IPS DF 6.9 (cell line): ENCODE data around the gene SPATA31C2.
"Not testable (repeated sequence)": the region's sequence is repeated elsewhere in the genome, so short reads cannot be mapped to it uniquely, and the experiment has no call there.

Experiments used
- DNase-seq: peaks from one replicate; pipeline ENCODE4 v3.0.0-alpha.2; 2013; ENCODE audit warnings: low read depth, low spot score
- H3K27ac ChIP-seq: one replicate; pipeline ENCODE4 v1.5.1; 2013; ENCODE audit warnings: low read length, control low read depth
- H3K27me3 ChIP-seq: 2 replicates; pipeline ENCODE4 v1.6.1; 2013; ENCODE audit warnings: mild to moderate bottlenecking, low read length; ENCODE audit not compliant: control insufficient read depth, insufficient read depth
- H3K36me3 ChIP-seq: 2 replicates; pipeline ENCODE4 v1.6.1; 2013; ENCODE audit warnings: low read length; ENCODE audit not compliant: control insufficient read depth, insufficient read depth
- H3K4me1 ChIP-seq: 2 replicates; pipeline ENCODE4 v1.6.1; 2013; ENCODE audit warnings: low read length; ENCODE audit not compliant: control insufficient read depth, insufficient read depth
- H3K4me3 ChIP-seq: 2 replicates; pipeline ENCODE4 v1.5.1; 2013; ENCODE audit warnings: mild to moderate bottlenecking, low read length
- H3K9me3 ChIP-seq: 2 replicates; pipeline ENCODE4 v1.6.1; 2013; ENCODE audit warnings: low read length, inconsistent platforms; ENCODE audit not compliant: control insufficient read depth, insufficient read depth
- WGBS: extraction: QIAGEN DNeasy Blood & Tissue Kit; methylation state at CpG from one replicate; pipeline ENCODE4 v1.1.7; 2013; ENCODE audit warnings: mixed read lengths, missing lambda C conversion rate; ENCODE audit not compliant: insufficient read length, insufficient coverage; 5-methylcytosine and 5-hydroxymethylcytosine counted together

SPATA31C2 gene

GRCh38 chr9:88174324-88174723 lies 36.0 kb upstream of the SPATA31C2 start:
- Histone ChIP-seq H3K4me1 (no peaks in the 10 kb centered on the region), H3K9me3 (no peaks in the 10 kb centered on the region), H3K27ac (no peak overlapping the region), H3K4me3 (no peak overlapping the region), H3K27me3 (no peaks in the 10 kb centered on the region), H3K36me3 (no peaks in the 10 kb centered on the region)
- no CpG with 5 or more reads among the region's 4 CpGs for WGBS
- no peak for DNase-seq

GRCh38 chr9:88173378-88173999 lies 35.2 kb upstream of the SPATA31C2 start:
- Histone ChIP-seq H3K36me3 (no peaks in the 10 kb centered on the region), H3K9me3 (no peaks in the 10 kb centered on the region), H3K27me3 (no peaks in the 10 kb centered on the region), H3K4me1 (no peaks in the 10 kb centered on the region), H3K4me3 (no peak overlapping the region), H3K27ac (no peak overlapping the region)
- no CpG with 5 or more reads among the region's 10 CpGs for WGBS
- DNase-seq: peak; percentile 16

DNA sequence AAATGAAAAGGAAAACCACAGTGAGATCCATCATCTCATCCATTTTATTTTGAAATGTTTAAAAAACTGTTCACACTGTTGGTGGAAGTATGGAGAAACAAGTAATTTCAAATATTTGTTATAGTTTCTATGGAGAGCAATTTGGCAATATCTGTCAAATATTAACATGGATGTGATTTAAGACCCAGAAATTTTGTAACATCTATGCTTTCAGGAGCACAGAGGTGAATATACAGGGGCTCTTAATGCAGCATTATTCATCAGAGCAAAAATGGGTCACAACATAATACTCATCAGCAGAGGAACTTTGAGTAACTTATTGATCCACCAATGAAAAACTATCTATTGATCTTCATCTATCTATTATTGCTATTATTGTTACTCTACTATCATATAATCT lies 31.4 kb upstream of the SPATA31C2 start:
- H3K36me3 ChIP-seq: no peaks in the 10 kb centered on the region
- DNase-seq: no peak

DNA sequence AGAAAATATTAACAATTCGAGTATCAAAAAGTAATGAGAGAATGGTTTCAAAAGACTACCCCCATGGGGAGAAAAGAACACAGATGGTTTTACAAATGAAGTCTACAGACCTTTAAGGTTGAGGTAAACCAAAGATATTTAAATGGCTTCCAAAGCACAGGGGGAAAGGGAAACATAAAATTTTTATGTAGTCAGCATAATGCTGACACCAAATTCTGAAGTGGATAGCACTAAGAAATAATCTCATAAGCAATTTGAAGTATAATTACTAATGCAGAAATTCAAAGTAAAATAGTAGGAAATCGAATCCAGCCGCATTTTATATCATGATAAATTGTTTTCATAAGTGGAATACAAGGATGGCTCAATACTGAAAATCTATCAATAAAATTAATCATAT lies 30.3 kb upstream of the SPATA31C2 start:
- Histone ChIP-seq H3K9me3 (no peaks in the 10 kb centered on the region), H3K27me3 (no peaks in the 10 kb centered on the region), H3K4me1 (no peaks in the 10 kb centered on the region), H3K27ac (no peak overlapping the region), H3K36me3 (no peaks in the 10 kb centered on the region), H3K4me3 (no peak overlapping the region)
- WGBS: no CpG with 5 or more reads among the region's 3 CpGs
- no peak for DNase-seq

More for the DNA sequence above, 31.4 kb upstream of the SPATA31C2 start:
- Histone ChIP-seq H3K9me3 (no peaks in the 10 kb centered on the region), H3K4me3 (no peak overlapping the region), H3K4me1 (no peaks in the 10 kb centered on the region), H3K27me3 (no peaks in the 10 kb centered on the region), H3K27ac (no peak overlapping the region)

DNA sequence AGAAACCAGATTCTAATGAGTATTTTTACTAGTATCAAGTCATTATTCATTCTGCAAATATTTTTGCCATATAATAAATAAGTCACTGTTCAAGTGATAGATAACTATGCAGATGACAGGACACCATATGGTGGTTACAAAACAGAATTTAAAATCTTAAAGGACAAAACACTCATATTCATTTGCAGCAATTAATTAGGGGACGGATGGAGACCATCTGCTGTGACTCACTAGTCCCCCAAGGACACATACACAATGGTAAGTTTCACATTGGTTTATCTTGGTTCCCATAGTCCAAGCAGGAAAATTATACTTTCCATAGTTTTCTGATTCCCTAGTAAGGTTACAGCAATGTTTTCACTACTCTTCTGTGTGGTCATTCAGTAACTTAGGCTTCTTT lies 28.4 kb upstream of the SPATA31C2 start:
- Histone ChIP-seq H3K9me3 (no peaks in the 10 kb centered on the region), H3K4me1 (no peaks in the 10 kb centered on the region), H3K36me3 (no peaks in the 10 kb centered on the region), H3K4me3 (no peak overlapping the region), H3K27me3 (no peaks in the 10 kb centered on the region), H3K27ac (no peak overlapping the region)
- no peak for DNase-seq
- WGBS: no CpG with 5 or more reads among the region's 1 CpG

- H3K4me1 ChIP-seq: no peaks in the 10 kb centered on the region
- no CpG with 5 or more reads among the region's 3 CpGs for WGBS
- no peak overlapping the region for H3K4me3 ChIP-seq
- H3K27me3 ChIP-seq: no peaks in the 10 kb centered on the region
- H3K36me3 ChIP-seq: no peaks in the 10 kb centered on the region
- no peak overlapping the region for H3K27ac ChIP-seq
- DNase-seq: no peak
- no peaks in the 10 kb centered on the region for H3K9me3 ChIP-seq
Observed at GRCh38 chr9:88164850-88165249, 26.6 kb upstream of the SPATA31C2 start.

GRCh38 chr9:88161144-88161543 lies 22.9 kb upstream of the SPATA31C2 start:
- no peak for DNase-seq
- Histone ChIP-seq H3K4me1 (no peaks in the 10 kb centered on the region), H3K9me3 (no peaks in the 10 kb centered on the region), H3K36me3 (no peaks in the 10 kb centered on the region), H3K27me3 (no peaks in the 10 kb centered on the region), H3K4me3 (no peak overlapping the region), H3K27ac (no peak overlapping the region)
- WGBS: no CpG with 5 or more reads among the region's 6 CpGs

DNA sequence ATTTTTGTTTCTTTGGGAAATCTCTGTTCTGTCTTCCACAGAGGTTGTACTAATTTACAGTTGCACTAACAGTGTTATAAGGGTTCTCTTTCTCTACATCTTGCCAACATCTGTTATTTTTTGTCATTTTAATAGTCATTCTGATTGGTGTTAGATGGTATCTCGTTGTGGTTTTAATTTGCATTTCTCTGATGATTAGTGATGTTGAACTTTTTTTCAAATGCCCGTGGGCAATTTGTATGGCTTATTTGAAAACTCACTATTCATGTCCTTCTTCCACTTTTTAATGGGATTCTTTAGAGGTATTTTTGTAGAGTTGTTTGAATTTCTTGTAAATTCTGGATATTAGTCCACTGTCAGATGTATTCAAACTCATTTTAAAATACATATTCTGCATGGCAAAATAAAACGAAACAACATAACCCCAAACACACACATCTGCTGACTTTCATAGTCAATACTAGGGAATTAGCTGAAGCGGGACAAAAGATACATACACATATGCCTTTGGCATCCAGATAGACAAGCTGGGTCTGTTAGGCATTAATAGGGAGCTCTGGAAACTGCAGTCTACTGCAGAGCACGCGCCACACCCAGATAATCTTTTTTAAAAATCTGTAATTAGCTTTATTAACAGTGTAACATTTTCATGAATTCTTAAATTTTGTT lies 5.8 kb upstream of the SPATA31C2 start:
- WGBS: no CpG with 5 or more reads among the region's 6 CpGs
- Histone ChIP-seq H3K9me3 (no peaks in the 10 kb centered on the region), H3K4me1 (no peaks in the 10 kb centered on the region), H3K4me3 (no peak overlapping the region), H3K27ac (no peak overlapping the region), H3K36me3 (no peaks in the 10 kb centered on the region), H3K27me3 (no peaks in the 10 kb centered on the region)
- no peak for DNase-seq

GRCh38 chr9:88143179-88143578 lies 4.9 kb upstream of the SPATA31C2 start:
- Histone ChIP-seq H3K27ac (no peak overlapping the region), H3K9me3 (no peaks in the 10 kb centered on the region), H3K4me3 (no peak overlapping the region), H3K27me3 (no peaks in the 10 kb centered on the region), H3K4me1 (no peaks in the 10 kb centered on the region), H3K36me3 (no peaks in the 10 kb centered on the region)
- no peak for DNase-seq
- WGBS: no CpG with 5 or more reads among the region's 3 CpGs

DNA sequence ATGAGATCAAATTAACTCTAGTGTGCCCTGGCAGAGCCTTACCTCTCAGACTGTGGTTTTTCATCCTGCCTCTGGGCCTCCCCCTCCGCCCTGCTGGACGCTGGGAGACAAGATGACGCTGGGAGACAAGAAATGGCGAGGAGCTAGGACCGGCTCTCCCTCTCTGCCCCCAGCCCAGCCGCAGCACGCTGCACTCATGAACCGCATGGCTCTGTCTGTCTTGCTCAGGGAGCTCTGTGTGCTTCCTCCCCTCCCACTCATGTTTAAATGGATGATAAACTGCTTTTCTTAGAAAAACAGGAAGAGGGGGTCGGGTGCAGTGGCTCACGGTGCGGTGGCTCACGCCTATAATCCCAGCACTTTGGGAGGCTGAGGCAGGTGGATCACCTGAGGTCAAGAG lies 4.7 kb downstream of the SPATA31C2 start:
- H3K36me3 ChIP-seq, DNase-seq, H3K27me3 ChIP-seq, H3K4me3 ChIP-seq, H3K27ac ChIP-seq, H3K9me3 ChIP-seq, H3K4me1 ChIP-seq: not testable (repeated sequence)
- WGBS: no CpG with 5 or more reads among the region's 12 CpGs

- not testable (repeated sequence) for H3K4me1 ChIP-seq, H3K36me3 ChIP-seq, H3K4me3 ChIP-seq, H3K27me3 ChIP-seq, H3K27ac ChIP-seq, H3K9me3 ChIP-seq, DNase-seq
- WGBS: no CpG with 5 or more reads among the region's 9 CpGs
Observed at GRCh38 chr9:88129556-88129955, 8.7 kb downstream of the SPATA31C2 start.
